ENCODE data around the gene SNAPIN.
A peak's percentile ranks its signal among the peaks of the same experiment; 100 is the strongest.

SNAPIN gene

DNA sequence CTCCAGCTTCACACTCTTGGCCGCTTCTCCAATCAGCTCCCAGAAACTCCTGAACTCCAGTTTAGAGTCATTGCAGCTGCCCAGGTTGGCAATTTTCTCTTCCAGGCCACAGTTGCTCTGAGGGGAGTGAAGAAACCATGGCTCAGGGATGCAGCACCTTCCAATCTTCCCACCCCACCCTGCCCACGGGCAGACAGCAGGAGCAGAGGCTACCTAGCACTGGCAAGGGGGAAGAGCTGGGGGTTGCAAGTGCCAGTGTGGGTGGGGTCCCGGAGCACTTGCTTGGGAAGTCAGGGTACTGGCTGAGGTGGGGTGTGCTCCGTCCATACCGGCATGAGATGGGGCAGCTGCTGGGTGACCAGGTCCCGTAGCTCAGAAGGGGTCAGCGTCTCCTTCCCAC is 43.6 kb upstream of the SNAPIN start:
- Histone ChIP-seq H3K4me3 (ENCODE audit: low read depth in 1 of 2, low read length in 2 of 2) (peak overlapping the region in 1 of 2 donors; percentile 55), H3K36me3 (ENCODE audit: control insufficient read depth in 1 of 2, insufficient read depth in 2 of 2, low read length in 2 of 2) (peaks cover 6 to 15% of the 10 kb centered on the region in 2 donors), H3K9me3 (ENCODE audit: control insufficient read depth in 1 of 2, low read length in 2 of 2) (no peaks in the 10 kb centered on the region), H3K27ac (ENCODE audit: low read length) (peak overlapping the region; percentile 7), H3K27me3 (ENCODE audit: low read depth, low read length) (no peaks in the 10 kb centered on the region), H3K4me1 (ENCODE audit: control insufficient read depth in 1 of 2, insufficient read depth in 2 of 2, low read length in 2 of 2) (peaks cover 19 to 29% of the 10 kb centered on the region in 2 donors)

- peak overlapping the region in 1 of 2 donors; percentile 55 for H3K4me3 ChIP-seq (ENCODE audit: low read depth in 1 of 2, low read length in 2 of 2)
- no peaks in the 10 kb centered on the region for H3K27me3 ChIP-seq (ENCODE audit: low read depth, low read length)
- H3K4me1 ChIP-seq (ENCODE audit: control insufficient read depth in 1 of 2, insufficient read depth in 2 of 2, low read length in 2 of 2) = peaks cover 14 to 24% of the 10 kb centered on the region in 2 donors
- H3K36me3 ChIP-seq (ENCODE audit: control insufficient read depth in 1 of 2, insufficient read depth in 2 of 2, low read length in 2 of 2) = peaks cover 6 to 19% of the 10 kb centered on the region in 2 donors
- H3K27ac ChIP-seq (ENCODE audit: low read length) = peak overlapping the region; percentile 84
- H3K9me3 ChIP-seq (ENCODE audit: control insufficient read depth in 1 of 2, low read length in 2 of 2) = no peaks in the 10 kb centered on the region
These were observed 43.1 kb upstream of the SNAPIN start for GRCh38 chr1:153615406-153615805.

- Histone ChIP-seq H3K36me3 (ENCODE audit: control insufficient read depth in 1 of 2, insufficient read depth in 2 of 2, low read length in 2 of 2) (peaks cover 6 to 19% of the 10 kb centered on the region in 2 donors), H3K4me3 (ENCODE audit: low read depth in 1 of 2, low read length in 2 of 2) (peak within 1 kb of the TSS in 1 of 2 donors; percentile 55), H3K9me3 (ENCODE audit: control insufficient read depth in 1 of 2, low read length in 2 of 2) (no peaks in the 10 kb centered on the region), H3K27ac (ENCODE audit: low read length) (peak within 1 kb of the TSS; percentile 84), H3K27me3 (ENCODE audit: low read depth, low read length) (no peaks in the 10 kb centered on the region), H3K4me1 (ENCODE audit: control insufficient read depth in 1 of 2, insufficient read depth in 2 of 2, low read length in 2 of 2) (peaks cover 12 to 17% of the 10 kb centered on the region in 2 donors)
These were observed 42.2 kb upstream of the SNAPIN start, which contains the start of gene S100A14 for GRCh38 chr1:153616144-153616916. S100A14 (minus strand) TSS chr1:153616325; CDS start chr1:153615858, 467 bp downstream.

DNA sequence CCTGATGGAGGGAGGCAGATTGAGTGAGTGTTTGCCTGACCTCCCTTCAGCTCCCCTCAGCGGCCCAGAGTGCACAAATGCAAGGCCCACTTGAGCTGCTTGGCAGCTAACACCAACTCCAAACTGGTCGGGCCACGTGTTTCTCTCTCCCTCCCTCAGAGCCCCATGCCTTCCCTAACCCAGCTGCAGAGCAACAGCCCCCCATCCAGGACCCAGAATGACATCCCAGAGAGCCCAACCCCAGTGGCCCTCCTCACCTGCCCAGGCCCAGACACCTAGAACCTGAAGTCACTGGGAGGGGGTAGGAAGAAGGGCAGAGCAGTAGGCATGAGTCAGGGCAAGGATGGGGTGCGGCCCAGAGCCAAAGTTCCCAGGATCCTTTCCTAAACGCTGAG is 41.6 kb upstream of the SNAPIN start:
- no peaks in the 10 kb centered on the region for H3K27me3 ChIP-seq (ENCODE audit: low read depth, low read length)
- peaks cover 12 to 13% of the 10 kb centered on the region in 2 donors for H3K4me1 ChIP-seq (ENCODE audit: control insufficient read depth in 1 of 2, insufficient read depth in 2 of 2, low read length in 2 of 2)
- no peak overlapping the region for H3K4me3 ChIP-seq (ENCODE audit: low read depth in 1 of 2, low read length in 2 of 2)
- peak overlapping the region; percentile 84 for H3K27ac ChIP-seq (ENCODE audit: low read length)
- H3K36me3 ChIP-seq (ENCODE audit: control insufficient read depth in 1 of 2, insufficient read depth in 2 of 2, low read length in 2 of 2) = peaks cover 6 to 19% of the 10 kb centered on the region in 2 donors
- H3K9me3 ChIP-seq (ENCODE audit: control insufficient read depth in 1 of 2, low read length in 2 of 2) = no peaks in the 10 kb centered on the region

DNA sequence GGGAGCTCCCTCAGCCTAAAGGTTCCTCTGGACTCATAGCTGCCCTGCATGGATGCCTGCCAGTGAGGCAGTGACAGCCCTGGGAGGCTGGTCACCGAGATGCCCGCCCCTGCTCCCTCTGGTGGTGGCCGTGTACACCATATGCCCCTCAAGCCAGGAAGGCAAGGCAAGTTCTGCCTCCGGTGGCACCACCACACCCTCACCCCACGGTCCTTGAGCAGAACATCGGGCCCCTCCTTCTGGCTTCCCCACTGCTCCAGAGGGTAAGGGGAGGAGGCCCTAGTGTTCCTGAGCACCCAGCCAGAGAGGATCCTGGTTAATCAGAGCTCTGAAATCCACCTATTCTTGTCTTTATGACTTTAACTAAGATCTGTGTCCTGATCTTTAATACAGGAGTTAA is 40.8 kb upstream of the SNAPIN start:
- peaks cover 6 to 19% of the 10 kb centered on the region in 2 donors for H3K36me3 ChIP-seq (ENCODE audit: control insufficient read depth in 1 of 2, insufficient read depth in 2 of 2, low read length in 2 of 2)
- H3K9me3 ChIP-seq (ENCODE audit: control insufficient read depth in 1 of 2, low read length in 2 of 2) = no peaks in the 10 kb centered on the region
- H3K27ac ChIP-seq (ENCODE audit: low read length) = peak overlapping the region; percentile 84
- peaks cover 12 to 17% of the 10 kb centered on the region in 2 donors for H3K4me1 ChIP-seq (ENCODE audit: control insufficient read depth in 1 of 2, insufficient read depth in 2 of 2, low read length in 2 of 2)
- H3K27me3 ChIP-seq (ENCODE audit: low read depth, low read length) = no peaks in the 10 kb centered on the region
- no peak overlapping the region for H3K4me3 ChIP-seq (ENCODE audit: low read depth in 1 of 2, low read length in 2 of 2)

DNA sequence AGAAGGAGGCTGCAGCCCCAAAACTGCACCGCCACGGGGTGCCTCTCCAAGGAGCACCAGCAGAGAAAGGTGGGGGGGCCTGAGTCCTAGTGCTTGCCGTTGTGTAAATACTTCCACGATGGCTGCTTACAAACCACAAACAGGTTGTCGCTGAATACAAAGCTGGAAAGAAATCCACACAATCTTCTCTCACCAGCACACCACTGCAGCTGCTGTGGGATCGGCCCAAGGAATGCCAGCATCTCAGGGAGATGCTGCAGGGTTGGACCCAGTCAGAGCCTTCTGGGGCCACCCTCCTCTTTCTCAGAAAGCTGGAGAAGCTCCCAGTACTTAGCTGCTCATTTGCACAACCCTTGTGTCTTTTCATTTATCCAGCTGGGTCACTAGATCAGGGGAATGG is 39.3 kb upstream of the SNAPIN start:
- Histone ChIP-seq H3K36me3 (ENCODE audit: control insufficient read depth in 1 of 2, insufficient read depth in 2 of 2, low read length in 2 of 2) (peaks cover 6 to 19% of the 10 kb centered on the region in 2 donors), H3K27ac (ENCODE audit: low read length) (no peak overlapping the region), H3K27me3 (ENCODE audit: low read depth, low read length) (no peaks in the 10 kb centered on the region), H3K4me3 (ENCODE audit: low read depth in 1 of 2, low read length in 2 of 2) (no peak overlapping the region), H3K9me3 (ENCODE audit: control insufficient read depth in 1 of 2, low read length in 2 of 2) (no peaks in the 10 kb centered on the region), H3K4me1 (ENCODE audit: control insufficient read depth in 1 of 2, insufficient read depth in 2 of 2, low read length in 2 of 2) (peaks cover 7 to 21% of the 10 kb centered on the region in 2 donors)

DNA sequence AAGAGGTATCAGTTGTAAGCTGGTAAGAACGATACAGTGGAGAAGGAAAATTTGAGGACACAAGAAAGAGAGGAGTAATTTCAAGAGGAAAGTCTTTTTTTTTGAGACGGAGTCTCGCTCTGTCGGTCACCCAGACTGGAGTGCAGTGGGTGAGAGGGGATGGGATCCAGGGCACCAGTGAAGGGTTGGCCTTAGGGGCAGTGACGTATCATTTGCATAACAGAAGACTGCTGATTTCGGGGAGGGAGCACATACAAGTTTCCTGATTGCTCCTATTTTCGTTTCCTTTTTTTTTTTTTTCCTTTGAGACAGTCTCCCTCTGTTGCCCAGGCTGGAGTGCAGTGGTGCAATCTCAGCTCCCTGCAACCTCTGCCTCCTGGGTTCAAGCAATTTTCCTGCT is 35.4 kb upstream of the SNAPIN start:
- Histone ChIP-seq H3K36me3 (ENCODE audit: control insufficient read depth in 1 of 2, insufficient read depth in 2 of 2, low read length in 2 of 2) (peaks cover 6 to 19% of the 10 kb centered on the region in 2 donors), H3K27me3 (ENCODE audit: low read depth, low read length) (no peaks in the 10 kb centered on the region), H3K4me3 (ENCODE audit: low read depth in 1 of 2, low read length in 2 of 2) (no peak overlapping the region), H3K27ac (ENCODE audit: low read length) (no peak overlapping the region), H3K9me3 (ENCODE audit: control insufficient read depth in 1 of 2, low read length in 2 of 2) (no peaks in the 10 kb centered on the region), H3K4me1 (ENCODE audit: control insufficient read depth in 1 of 2, insufficient read depth in 2 of 2, low read length in 2 of 2) (peaks cover 19 to 33% of the 10 kb centered on the region in 2 donors)

DNA sequence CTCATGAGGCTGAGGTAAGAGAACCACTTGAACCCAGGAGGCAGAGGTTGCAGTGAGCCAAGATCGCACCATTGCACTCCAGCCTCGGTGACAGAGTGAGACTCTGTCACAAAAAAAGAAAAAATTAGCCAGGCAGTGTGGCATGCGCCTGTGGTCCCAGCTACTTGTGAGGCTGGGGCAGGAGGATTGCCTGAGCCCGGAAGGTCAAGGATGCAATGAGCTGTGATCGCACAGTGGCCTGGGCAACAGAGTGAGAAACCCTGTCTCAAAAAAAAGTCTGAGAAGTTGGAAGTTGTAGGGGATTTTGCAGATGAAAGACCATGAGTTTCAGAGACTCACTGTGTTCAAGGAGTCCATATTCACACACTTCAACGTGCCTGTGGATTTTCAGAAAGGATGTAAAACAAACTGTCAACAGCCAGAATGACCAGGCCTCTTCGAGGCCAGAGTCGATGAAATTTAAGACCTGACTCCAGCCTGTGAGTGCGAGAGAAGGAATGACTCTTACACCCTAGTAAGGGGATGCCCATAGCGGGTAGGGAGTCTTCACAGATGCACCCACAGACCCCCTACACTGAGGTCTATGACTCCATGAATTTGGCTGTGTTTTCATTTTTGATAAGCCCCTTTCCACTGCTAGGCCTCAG is 33.4 kb upstream of the SNAPIN start:
- no peaks in the 10 kb centered on the region for H3K9me3 ChIP-seq (ENCODE audit: control insufficient read depth in 1 of 2, low read length in 2 of 2)
- no peak overlapping the region for H3K4me3 ChIP-seq (ENCODE audit: low read depth in 1 of 2, low read length in 2 of 2)
- peaks cover 19 to 33% of the 10 kb centered on the region in 2 donors for H3K4me1 ChIP-seq (ENCODE audit: control insufficient read depth in 1 of 2, insufficient read depth in 2 of 2, low read length in 2 of 2)
- no peak overlapping the region for H3K27ac ChIP-seq (ENCODE audit: low read length)
- H3K36me3 ChIP-seq (ENCODE audit: control insufficient read depth in 1 of 2, insufficient read depth in 2 of 2, low read length in 2 of 2) = peaks cover 0 to 3% of the 10 kb centered on the region in 2 donors
- no peaks in the 10 kb centered on the region for H3K27me3 ChIP-seq (ENCODE audit: low read depth, low read length)

- peaks cover 29 to 33% of the 10 kb centered on the region in 2 donors for H3K4me1 ChIP-seq (ENCODE audit: control insufficient read depth in 1 of 2, insufficient read depth in 2 of 2, low read length in 2 of 2)
- no peaks in the 10 kb centered on the region for H3K36me3 ChIP-seq (ENCODE audit: control insufficient read depth in 1 of 2, insufficient read depth in 2 of 2, low read length in 2 of 2)
- H3K4me3 ChIP-seq (ENCODE audit: low read depth in 1 of 2, low read length in 2 of 2) = peak overlapping the region; percentile 58 to 71
- no peaks in the 10 kb centered on the region for H3K27me3 ChIP-seq (ENCODE audit: low read depth, low read length)
- H3K27ac ChIP-seq (ENCODE audit: low read length) = peak overlapping the region; percentile 88
- H3K9me3 ChIP-seq (ENCODE audit: control insufficient read depth in 1 of 2, low read length in 2 of 2) = no peaks in the 10 kb centered on the region
These were observed 32.0 kb upstream of the SNAPIN start for GRCh38 chr1:153626477-153626903.

DNA sequence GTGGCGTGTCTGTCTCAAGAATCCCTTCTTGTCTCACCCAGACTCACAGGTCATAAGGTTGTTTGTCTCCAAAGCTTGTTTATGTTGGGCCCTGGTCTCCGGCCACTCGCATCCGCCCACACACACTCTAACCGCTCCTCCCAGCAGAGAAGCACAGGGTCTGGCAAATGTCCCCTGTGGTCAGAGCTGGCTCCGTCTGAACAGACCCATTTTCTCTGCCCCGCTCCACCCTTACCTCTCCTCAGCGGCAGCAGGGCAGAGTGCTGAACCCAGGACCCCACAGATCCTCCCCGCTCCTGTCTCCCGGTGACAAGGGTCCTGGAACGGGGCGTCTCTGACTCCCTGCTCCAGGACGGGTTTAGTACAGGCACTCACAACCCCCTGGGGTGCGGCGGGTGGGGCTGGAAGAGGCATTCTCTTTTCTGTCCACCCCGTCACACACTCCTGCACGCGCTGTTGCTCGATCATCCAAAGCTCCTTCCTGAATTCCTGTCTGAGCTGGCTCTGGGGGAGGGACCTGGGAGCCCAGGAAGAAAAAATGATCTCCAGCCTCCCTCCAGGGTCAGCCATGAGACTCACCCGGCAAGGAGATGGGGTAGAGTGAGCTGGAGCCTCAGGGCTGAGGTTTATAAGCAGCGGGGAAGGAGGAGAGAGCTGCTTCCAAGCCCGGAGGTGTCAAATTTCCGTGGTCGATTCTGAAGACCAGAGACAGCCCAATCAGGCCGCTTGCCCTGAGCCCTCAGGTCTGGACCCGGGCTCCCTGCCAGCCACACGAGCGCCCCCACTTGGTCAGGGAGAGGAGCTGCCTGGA is 31.4 kb upstream of the SNAPIN start, which contains the start of gene S100A13:
TSS of gene S100A13 (minus strand) at position 602 of the 811 bp plus-strand sequence. CDS start 1,033 bp downstream, outside the sequence.
- Histone ChIP-seq H3K27me3 (ENCODE audit: low read depth, low read length) (no peaks in the 10 kb centered on the region), H3K36me3 (ENCODE audit: control insufficient read depth in 1 of 2, insufficient read depth in 2 of 2, low read length in 2 of 2) (no peaks in the 10 kb centered on the region), H3K9me3 (ENCODE audit: control insufficient read depth in 1 of 2, low read length in 2 of 2) (no peaks in the 10 kb centered on the region), H3K4me3 (ENCODE audit: low read depth in 1 of 2, low read length in 2 of 2) (peak within 1 kb of the TSS; percentile 58 to 71), H3K4me1 (ENCODE audit: control insufficient read depth in 1 of 2, insufficient read depth in 2 of 2, low read length in 2 of 2) (peaks cover 29 to 33% of the 10 kb centered on the region in 2 donors), H3K27ac (ENCODE audit: low read length) (peak within 1 kb of the TSS; percentile 88)
